WERI-Rb-1 (cell line): Measurements from ENCODE around the gene UBE2D1.

Experiments
- DNase-seq: peaks from one replicate; pipeline ENCODE4 v3.0.0-alpha.2; 2020
- H3K27ac ChIP-seq: fragments of 250-450 bp; sonication (Bioruptor Pico); 2 replicates; pipeline ENCODE4 v1.5.1; 2020; ENCODE audit warnings: mild to moderate bottlenecking, moderate library complexity
- H3K27me3 ChIP-seq: fragments of 250-450 bp; sonication (Bioruptor Pico); 2 replicates; pipeline ENCODE4 v1.5.1; 2021; ENCODE audit warnings: mild to moderate bottlenecking, low read depth, moderate library complexity; ENCODE audit not compliant: insufficient read depth, severe bottlenecking
- H3K36me3 ChIP-seq: fragments of 250-450 bp; sonication (Bioruptor Pico); 2 replicates; pipeline ENCODE4 v1.5.1; 2020; ENCODE audit warnings: mild to moderate bottlenecking, moderate library complexity
- H3K4me3 ChIP-seq: 2 replicates; pipeline ENCODE4 v1.5.1; 2011; ENCODE audit warnings: low read depth, mild to moderate bottlenecking, control low read depth, low read length
- H3K9me3 ChIP-seq: fragments of 250-450 bp; sonication (Bioruptor Pico); 2 replicates; pipeline ENCODE4 v1.5.1; 2021; ENCODE audit warnings: mild to moderate bottlenecking, moderate library complexity; ENCODE audit not compliant: severe bottlenecking
- CTCF ChIP-seq: IDR thresholded peaks from 2 replicates; pipeline ENCODE4 v1.5.1; 2011; ENCODE audit warnings: low read depth, mild to moderate bottlenecking, control low read depth, inconsistent platforms, low read length

Gene UBE2D1

GRCh38 chr10:58304099-58304633 lies 30.6 kb upstream of the UBE2D1 start:
- Histone ChIP-seq H3K36me3 (no peaks in the 10 kb centered on the region), H3K4me3 (no peak overlapping the region), H3K27ac (no peak overlapping the region), H3K9me3 (no peaks in the 10 kb centered on the region), H3K27me3 (no peaks in the 10 kb centered on the region)
- DNase-seq = no peak
- TF ChIP-seq CTCF = no peak

- Histone ChIP-seq H3K27ac (no peak overlapping the region), H3K9me3 (no peaks in the 10 kb centered on the region), H3K4me3 (no peak overlapping the region), H3K36me3 (no peaks in the 10 kb centered on the region), H3K27me3 (no peaks in the 10 kb centered on the region)
- no peak for TF ChIP-seq CTCF
- DNase-seq = no peak
Observed at GRCh38 chr10:58305821-58306220, 29.0 kb upstream of the UBE2D1 start.

GRCh38 chr10:58307676-58308075 lies 27.1 kb upstream of the UBE2D1 start:
- no peaks in the 10 kb centered on the region for H3K36me3 ChIP-seq
- DNase-seq = no peak
- no peaks in the 10 kb centered on the region for H3K27me3 ChIP-seq
- H3K27ac ChIP-seq = no peak overlapping the region
- TF ChIP-seq CTCF = no peak
- no peak overlapping the region for H3K4me3 ChIP-seq
- no peaks in the 10 kb centered on the region for H3K9me3 ChIP-seq

DNA sequence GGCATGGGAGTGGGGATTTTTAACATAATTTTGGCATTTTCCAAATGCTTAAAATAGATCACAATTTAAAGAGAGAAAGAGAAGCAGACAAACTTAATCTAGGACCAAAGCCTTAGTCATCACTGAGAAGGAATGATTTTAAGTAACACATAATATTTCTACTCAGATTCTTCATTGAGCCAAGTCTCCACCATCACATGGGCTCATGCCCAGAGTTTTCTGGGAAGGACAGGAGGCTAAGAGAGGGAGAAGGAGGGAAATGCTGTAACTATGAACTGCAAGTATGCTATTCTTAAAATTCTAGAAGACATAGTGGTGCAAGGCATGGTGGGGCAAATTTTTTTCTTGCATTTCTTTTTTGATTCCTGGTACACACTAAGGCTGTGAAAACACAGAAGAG lies 23.8 kb upstream of the UBE2D1 start:
- Histone ChIP-seq H3K36me3 (no peaks in the 10 kb centered on the region), H3K9me3 (no peaks in the 10 kb centered on the region), H3K27me3 (no peaks in the 10 kb centered on the region), H3K27ac (no peak overlapping the region), H3K4me3 (no peak overlapping the region)
- DNase-seq = no peak
- no peak for TF ChIP-seq CTCF

GRCh38 chr10:58316874-58317273 lies 17.9 kb upstream of the UBE2D1 start:
- no peaks in the 10 kb centered on the region for H3K9me3 ChIP-seq
- no peak overlapping the region for H3K4me3 ChIP-seq
- no peaks in the 10 kb centered on the region for H3K36me3 ChIP-seq
- no peak overlapping the region for H3K27ac ChIP-seq
- TF ChIP-seq CTCF = no peak
- DNase-seq = no peak
- no peaks in the 10 kb centered on the region for H3K27me3 ChIP-seq

GRCh38 chr10:58318346-58318745 lies 16.5 kb upstream of the UBE2D1 start:
- H3K4me3 ChIP-seq = no peak overlapping the region
- H3K9me3 ChIP-seq = no peaks in the 10 kb centered on the region
- no peaks in the 10 kb centered on the region for H3K27me3 ChIP-seq
- H3K36me3 ChIP-seq = no peaks in the 10 kb centered on the region
- no peak for DNase-seq
- TF ChIP-seq CTCF = no peak
- H3K27ac ChIP-seq = no peak overlapping the region
